IMR-90 (cell line): ENCODE results near the gene NKRF. TPM values are rescaled to one million over a fixed set of nuclear protein-coding genes. Genes with fewer than 3 reads are reported as not detected.
A peak's percentile ranks its signal among the peaks of the same experiment; 100 is the strongest.

Source experiments
- ATAC-seq: fragments of 200-7000 bp; cut with Tn5 transposase; 2 replicates; pipeline ENCODE4 v1.9.1; 2020; ENCODE audit warnings: low read depth, mild to moderate bottlenecking, moderate library complexity
- BruUV-seq: library from RNA; stranded (reverse); fragments of 400-500 nt; replicated peaks from 2 replicates; lab custom pipeline; 2021; lab: Mats Ljungman, UMichigan
- CTCF ChIA-PET: fragments of 300-600 bp; formaldehyde crosslinking; extraction: SDS; loops from one replicate; lab custom pipeline; 2021; ENCODE audit warnings: antibody characterized with exemption; lab: Yijun Ruan, JAX
- POLR2A ChIA-PET: fragments of 300-600 bp; sonication (Branson Sonifier 250); formaldehyde crosslinking; loops from one replicate; lab custom pipeline; 2022; ENCODE audit warnings: antibody characterized with exemption; ENCODE audit not compliant: unreplicated experiment; lab: Charles Lee
- DNase-seq: peaks from one replicate; pipeline ENCODE4 v3.0.0; 2013
- H2AFZ ChIP-seq: replicated peaks from 2 replicates; pipeline ENCODE3; 2013; ENCODE audit warnings: low read length, mild to moderate bottlenecking; ENCODE audit not compliant: poor library complexity
- H2AK5ac ChIP-seq: 2 replicates; pipeline ENCODE4 v1.6.1; 2013; ENCODE audit warnings: low read depth, low read length, inconsistent platforms
- H2AK9ac ChIP-seq: replicated peaks from 2 replicates; pipeline ENCODE3; 2013; ENCODE audit warnings: mild to moderate bottlenecking, low read depth, low read length, moderate library complexity; ENCODE audit not compliant: poor library complexity
- H2BK120ac ChIP-seq: 2 replicates; pipeline ENCODE4 v1.6.1; 2013; ENCODE audit warnings: low read depth, low read length, inconsistent platforms
- H2BK15ac ChIP-seq: 3 replicates; pipeline ENCODE4 v1.6.1; 2013; ENCODE audit warnings: low read depth, low read length, inconsistent platforms
- H2BK20ac ChIP-seq: 2 replicates; pipeline ENCODE4 v1.6.1; 2013; ENCODE audit warnings: low read depth, mild to moderate bottlenecking, inconsistent platforms, low read length, moderate library complexity
- H2BK5ac ChIP-seq: 2 replicates; pipeline ENCODE4 v1.6.1; 2013; ENCODE audit warnings: mild to moderate bottlenecking, low read depth, low read length, inconsistent platforms; ENCODE audit not compliant: poor library complexity, severe bottlenecking
- H3K14ac ChIP-seq: replicated peaks from 2 replicates; pipeline ENCODE4 v1.6.1; 2013; ENCODE audit warnings: low read depth, low read length, inconsistent platforms
- H3K18ac ChIP-seq: 2 replicates; pipeline ENCODE4 v1.6.1; 2013; ENCODE audit warnings: low read depth, low read length, control low read depth
- H3K23ac ChIP-seq: 2 replicates; pipeline ENCODE4 v1.6.1; 2013; ENCODE audit warnings: low read depth, low read length, inconsistent platforms
- H3K27ac ChIP-seq: 2 replicates; pipeline ENCODE4 v1.5.1; 2013; ENCODE audit warnings: mild to moderate bottlenecking, control low read depth, low read length; ENCODE audit not compliant: insufficient read depth
- H3K27me3 ChIP-seq: 2 replicates; pipeline ENCODE4 v1.6.1; 2013; ENCODE audit warnings: low read length; ENCODE audit not compliant: control insufficient read depth, insufficient read depth
- H3K36me3 ChIP-seq: 2 replicates; pipeline ENCODE4 v1.6.1; 2013; ENCODE audit warnings: low read length, mixed read lengths; ENCODE audit not compliant: control insufficient read depth, insufficient read depth
- H3K4ac ChIP-seq: 2 replicates; pipeline ENCODE4 v1.6.1; 2013; ENCODE audit warnings: low read depth, low read length, inconsistent platforms
- H3K4me1 ChIP-seq: 2 replicates; pipeline ENCODE4 v1.6.1; 2013; ENCODE audit warnings: low read length, mixed read lengths; ENCODE audit not compliant: control insufficient read depth, insufficient read depth
- H3K4me2 ChIP-seq: 2 replicates; pipeline ENCODE4 v1.6.1; 2013; ENCODE audit warnings: low read depth, mild to moderate bottlenecking, control low read depth, low read length, moderate library complexity
- H3K4me3 ChIP-seq: 2 replicates; pipeline ENCODE4 v1.5.1; 2013; ENCODE audit warnings: low read depth, mild to moderate bottlenecking, control low read depth, low read length, moderate library complexity; ENCODE audit not compliant: insufficient read depth
- H3K56ac ChIP-seq: 2 replicates; pipeline ENCODE4 v1.6.1; 2013; ENCODE audit warnings: low read length, inconsistent platforms; ENCODE audit not compliant: insufficient read depth; ENCODE audit errors: extremely low read depth
- H3K79me1 ChIP-seq, 2 experiments: 2 replicates each; pipeline ENCODE4 v1.6.1; 2013; ENCODE audit warnings: low read length in 2 of 2, inconsistent platforms in 1 of 2, low read depth in 1 of 2
- H3K9ac ChIP-seq: 2 replicates; pipeline ENCODE4 v1.6.1; 2013; ENCODE audit warnings: low read depth, low read length, control low read depth
- H3K9me1 ChIP-seq: 2 replicates; pipeline ENCODE4 v1.6.1; 2013; ENCODE audit warnings: low read length, inconsistent platforms; ENCODE audit not compliant: insufficient read depth
- H3K9me3 ChIP-seq: 2 replicates; pipeline ENCODE4 v1.6.1; 2013; ENCODE audit warnings: low read length; ENCODE audit not compliant: control insufficient read depth, insufficient read depth
- H4K20me1 ChIP-seq: 2 replicates; pipeline ENCODE4 v1.6.1; 2013; ENCODE audit warnings: low read length, inconsistent platforms; ENCODE audit not compliant: insufficient read depth
- H4K5ac ChIP-seq: 2 replicates; pipeline ENCODE4 v1.6.1; 2013; ENCODE audit warnings: mild to moderate bottlenecking, low read depth, low read length, control low read depth
- H4K8ac ChIP-seq, 2 experiments: 2 replicates each; pipeline ENCODE4 v1.6.1; 2013; ENCODE audit warnings: low read depth in 2 of 2, low read length in 2 of 2, control low read depth in 1 of 2, inconsistent platforms in 1 of 2
- H4K91ac ChIP-seq: 2 replicates; pipeline ENCODE4 v1.6.1; 2013; ENCODE audit warnings: low read depth, low read length, inconsistent platforms; ENCODE audit not compliant: insufficient read depth
- BHLHE40 ChIP-seq: fragments of 150-350 bp; IDR thresholded peaks from 2 replicates; pipeline ENCODE4 v1.6.1; 2016; ENCODE audit warnings: mild to moderate bottlenecking, low read depth, low read length
- CEBPB ChIP-seq: IDR thresholded peaks from 2 replicates; pipeline ENCODE4 v1.6.1; 2012; ENCODE audit warnings: low read depth, low read length, improper control_type of control experiment
- CTCF ChIP-seq: conservative IDR thresholded peaks from 2 replicates; pipeline ENCODE4 v1.5.1; 2012; ENCODE audit warnings: mild to moderate bottlenecking, low read depth, low read length, improper control_type of control experiment
- FOS ChIP-seq: fragments of 150-350 bp; IDR thresholded peaks from 2 replicates; pipeline ENCODE4 v1.6.1; 2016; ENCODE audit warnings: low read depth, low read length
- MAFK ChIP-seq: IDR thresholded peaks from 2 replicates; pipeline ENCODE4 v1.6.1; 2012; ENCODE audit warnings: low read depth, low read length, improper control_type of control experiment
- MXI1 ChIP-seq: IDR thresholded peaks from 2 replicates; pipeline ENCODE4 v1.6.1; 2012; ENCODE audit warnings: low read depth, mild to moderate bottlenecking, low read length, moderate library complexity, borderline replicate concordance
- RCOR1 ChIP-seq: IDR thresholded peaks from 2 replicates; pipeline ENCODE4 v1.6.1; 2012; ENCODE audit warnings: mild to moderate bottlenecking, low read length, improper control_type of control experiment; ENCODE audit not compliant: insufficient replicate concordance
- SMC3 ChIP-seq: fragments of 150-350 bp; IDR thresholded peaks from 2 replicates; pipeline ENCODE4 v1.6.1; 2016; ENCODE audit warnings: low read depth, mild to moderate bottlenecking, antibody characterized with exemption, low read length, moderate library complexity
- WGBS, 2 experiments: methylation state at CpG; one replicate each; pipeline versions ENCODE4 v1.1.5 to v1.1.7; 2013; ENCODE audit warnings: missing lambda C conversion rate in 2 of 2; ENCODE audit not compliant: insufficient read length in 1 of 2; ENCODE audit errors: extremely low coverage in 2 of 2; 5-methylcytosine and 5-hydroxymethylcytosine counted together
- dilution Hi-C: fragments of 300-500 bp; cut with HindIII; formaldehyde crosslinking; loops from one replicate; pipeline ENCODE4 v1.14.3; 2018; ENCODE audit warnings: low sequenced_read_pairs; ENCODE audit not compliant: unreplicated experiment
- in situ Hi-C: fragments of 300-500 bp; cut with MboI; formaldehyde crosslinking; loops from 3 replicates; pipeline ENCODE4 v1.14.3; 2019; ENCODE audit warnings: low sequenced_read_pairs, inconsistent platforms, mixed read lengths
- intact Hi-C: fragments of 100-400 bp; cut with micrococcal nuclease; formaldehyde crosslinking; loops from 2 replicates; pipeline ENCODE4 v1.10.0; 2022
- polyA plus RNA-seq, 3 experiments: library from polyadenylated mRNA; depleted of rRNA; stranded (reverse); fragments of >200 nt; gene quantifications; 2 replicates each; pipeline ENCODE4 v1.2.3, GENCODE V29; 2012; ENCODE audit warnings: low replicate concordance in 1 of 3
- total RNA-seq: library from RNA; depleted of rRNA; stranded (reverse); fragments of >200 nt; gene quantifications from 2 replicates; pipeline ENCODE4 v1.2.3, GENCODE V29; 2012

NKRF gene
- total and polyA plus RNA-seq, 2 of the 4 experiments (the other 2 are of a cell fraction): 2.2 to 4.1 TPM

GRCh38 chrX:119573840-119574393 lies 32.3 kb downstream of the NKRF start:
- dilution Hi-C loops (no loop called here), intact Hi-C loops (loop anchor here (1.0 kb wide), 1 partner anchor 58 kb away; no protein-coding TSS in a partner anchor), in situ Hi-C loops (no loop called here)
- Histone ChIP-seq H3K18ac (peak overlapping the region; percentile 33), H3K23ac (peak overlapping the region; percentile 31; the same call in 1 of the 2 replicates), H3K36me3 (no peaks in the 10 kb centered on the region), H3K4me1 (peaks cover 2% of the 10 kb centered on the region), H2AFZ (peak overlapping the region; percentile 71), H3K9me1 (no peaks in the 10 kb centered on the region), H3K9me3 (no peaks in the 10 kb centered on the region), H2BK20ac (no peak overlapping the region), H2AK9ac (no peak overlapping the region), H2AK5ac (no peak overlapping the region), H2BK5ac (peak overlapping the region; percentile 48), H3K14ac (peak overlapping the region; percentile 76; the same call in 1 of the 2 replicates), H3K79me1 (peaks cover 9 to 10% of the 10 kb centered on the region in 2 experiments), H4K20me1 (no peaks in the 10 kb centered on the region), H4K91ac (no peak overlapping the region), H2BK120ac (peak overlapping the region; percentile 34; the same call in 1 of the 2 replicates), H4K8ac (peak overlapping the region; percentile 70 to 86), H3K4ac (peak overlapping the region; percentile 69), H3K27ac (peak overlapping the region; percentile 70), H3K4me3 (peak overlapping the region; percentile 97), H2BK15ac (no peak overlapping the region), H4K5ac (peak overlapping the region; percentile 19), H3K4me2 (peak overlapping the region; percentile 85), H3K56ac (peak overlapping the region; percentile 18; the same call in 1 of the 2 replicates), H3K9ac (peak overlapping the region; percentile 73), H3K27me3 (no peaks in the 10 kb centered on the region)
- no TSS peak for BruUV-seq
- DNase-seq (peak; percentile 20), ATAC-seq (peak; percentile 45)
- CTCF ChIA-PET: interaction anchor here (0.6 to 1.4 kb wide), 2 partner anchors 10 to 58 kb away, joined by 3 to 7 read pairs; no protein-coding TSS in a partner anchor
- WGBS, 2 experiments: no CpG with 5 or more reads among the region's 30 CpGs
- POLR2A ChIA-PET: no interaction called here
- no peak for TF ChIP-seq CEBPB
- no peak for TF ChIP-seq BHLHE40
- TF ChIP-seq FOS: no peak
- TF ChIP-seq CTCF: no peak
- TF ChIP-seq SMC3: no peak
- no peak for TF ChIP-seq RCOR1
- TF ChIP-seq MXI1: no peak
- TF ChIP-seq MAFK: no peak
